ENCODE data around the gene CERS6. TPM values are rescaled to one million over a fixed set of nuclear protein-coding genes. Genes with fewer than 3 reads are reported as not detected.

CERS6 gene
- total and polyA plus RNA-seq, 2 of the 8 experiments (the other 6 are each of a cell fraction or from before 2014, with no cell fraction given): 6.8 to 28.2 TPM

GRCh38 chr2:168525716-168526446 is 69.8 kb downstream of the CERS6 start:
- peaks cover 0 to 12% (median 6%) of the 10 kb centered on the region in 4 experiments; a peak in 4 of 7 replicates for H3K4me1 ChIP-seq (replicated peaks in 1 of 4; ENCODE audit: control insufficient read depth in 3 of 4, insufficient read depth in 4 of 4, low read length in 3 of 4)
- no peak overlapping the region for H3K18ac ChIP-seq (ENCODE audit: extremely low read depth, low read length)
- H2BK12ac ChIP-seq (ENCODE audit: low read depth, low read length): no peak overlapping the region
- H3K14ac ChIP-seq (ENCODE audit: insufficient read length): no peak overlapping the region
- DNase-seq (ENCODE audit: low read depth in 1 of 2, low spot score in 2 of 2) (no peak), FAIRE-seq (no peak)
- H2BK20ac ChIP-seq (ENCODE audit: low read length): no peak overlapping the region
- H4K5ac ChIP-seq (ENCODE audit: insufficient read length, low read depth, low read length): no peak overlapping the region
- H3K27ac ChIP-seq (ENCODE audit: low read depth, low read length): no peak overlapping the region
- 86% methylated on average over 1 of the region's 1 CpG; no CpG with 5 or more reads in 1 of the 2 experiments for WGBS, 2 experiments (ENCODE audit: extremely low coverage in 1 of 2, insufficient coverage in 1 of 2, insufficient read length in 1 of 2, insufficient replicate concordance in 2 of 2, low coverage in 1 of 2, low lambda C conversion rate in 2 of 2, missing lambda C conversion rate in 1 of 2)
- no peak overlapping the region for H3K9ac ChIP-seq (replicated peaks in 1 of 4; ENCODE audit: extremely low read depth in 1 of 4, low read depth in 3 of 4, low read length in 3 of 4)
- no peaks in the 10 kb centered on the region; the same call in none of the 2 replicates for H3K79me1 ChIP-seq (ENCODE audit: low read depth, low read length)
- H4K91ac ChIP-seq (replicated peaks; ENCODE audit: insufficient read length, low read length): no peak overlapping the region
- H3K36me3 ChIP-seq (ENCODE audit: control insufficient read depth in 2 of 4, insufficient read depth in 4 of 4, low read length in 3 of 4): no peaks in the 10 kb centered on the region
- H2AFZ ChIP-seq (ENCODE audit: low read length): no peak overlapping the region
- H3K4me2 ChIP-seq (ENCODE audit: insufficient read depth in 1 of 2, low read depth in 2 of 2, low read length in 2 of 2): no peak overlapping the region
- H3K27me3 ChIP-seq (replicated peaks in 1 of 4; ENCODE audit: control insufficient read depth in 3 of 4, extremely low read depth in 1 of 4, insufficient read depth in 3 of 4, low read length in 3 of 4): peaks cover 0 to 1% (median 0%) of the 10 kb centered on the region in 4 experiments; a peak in 1 of 7 replicates
- no peaks in the 10 kb centered on the region for H3K23me2 ChIP-seq (ENCODE audit: low read depth, low read length)
- no peak overlapping the region for H4K8ac ChIP-seq (ENCODE audit: extremely low read depth, insufficient read depth, low read length)
- no peak overlapping the region for H2AK5ac ChIP-seq (ENCODE audit: low read depth, low read length)
- CTCF ChIA-PET (ENCODE audit: partially characterized antibody): no interaction called here
- no peak overlapping the region for H3K4me3 ChIP-seq (ENCODE audit: extremely low read depth in 1 of 4, insufficient read depth in 2 of 4, low read depth in 3 of 4, low read length in 4 of 4)
- no peaks in the 10 kb centered on the region for H3K9me3 ChIP-seq (ENCODE audit: insufficient read depth in 2 of 2, low read depth in 1 of 2, low read length in 1 of 2)
- no peak overlapping the region for H3K23ac ChIP-seq (ENCODE audit: insufficient read length)
- no peak overlapping the region for H3K4ac ChIP-seq (replicated peaks; ENCODE audit: insufficient read length, low read depth, low read length)
- peaks cover 2 to 92% of the 10 kb centered on the region in 2 experiments; a peak in 3 of 4 replicates for H3K79me2 ChIP-seq (ENCODE audit: control insufficient read depth in 1 of 2, insufficient read depth in 2 of 2, low read length in 2 of 2)
- H2BK5ac ChIP-seq (ENCODE audit: low read depth, low read length): no peak overlapping the region
- POLR2A ChIA-PET (ENCODE audit: partially characterized antibody): interaction anchor here (1.5 kb wide), 1 partner anchor 67 kb away, joined by 3 read pairs; no protein-coding TSS in a partner anchor
- no peak overlapping the region for H2BK15ac ChIP-seq (ENCODE audit: low read length)
- H2BK120ac ChIP-seq (replicated peaks; ENCODE audit: low read depth, low read length): no peak overlapping the region
- H4K20me1 ChIP-seq (replicated peaks in 1 of 2; ENCODE audit: control insufficient read depth in 1 of 2, insufficient read depth in 2 of 2, low read length in 2 of 2): peaks cover 2 to 3% of the 10 kb centered on the region in 2 experiments
- H3K56ac ChIP-seq (replicated peaks; ENCODE audit: insufficient read length, low read depth, low read length): no peak overlapping the region
- no peak for TF ChIP-seq RBBP5 (IDR thresholded peaks at IDR 0.05; ENCODE audit: borderline replicate concordance, low read depth, low read length)
- TF ChIP-seq SP4 (IDR thresholded peaks at IDR 0.05; ENCODE audit: low read length): no peak
- TF ChIP-seq TEAD4 (IDR thresholded peaks at IDR 0.05; ENCODE audit: low read depth, low read length): no peak
- TF ChIP-seq E2F6 (IDR thresholded peaks at IDR 0.05): no peak
- no peak for TF ChIP-seq SP2 (IDR thresholded peaks at IDR 0.05; ENCODE audit: low read length)
- no peak for TF ChIP-seq CREB1 (IDR thresholded peaks at IDR 0.05)
- TF ChIP-seq ATF3 (IDR thresholded peaks at IDR 0.05; ENCODE audit: insufficient read depth, low read depth, low read length): no peak
- TF ChIP-seq CBX5 (IDR thresholded peaks at IDR 0.05; ENCODE audit: low read depth, low read length): no peak
- no peak for TF ChIP-seq JUND (IDR thresholded peaks at IDR 0.05; ENCODE audit: low read length)
- no peak for TF ChIP-seq SIRT6 (IDR thresholded peaks at IDR 0.05; ENCODE audit: low read length)
- TF ChIP-seq RFX5 (IDR thresholded peaks at IDR 0.05; ENCODE audit: borderline replicate concordance, low read depth, low read length): no peak
- no peak for TF ChIP-seq RAD21 (IDR thresholded peaks at IDR 0.05 in 1 of 2, conservative IDR thresholded peaks at IDR 0.05 in 1 of 2; ENCODE audit: low read depth in 2 of 2, low read length in 2 of 2)
